NCI-H1436 treated with DMSO at 0.1 percent for 48 hours (cell line): ENCODE measurements around the gene CNTN6.

Experiments used
- DNase-seq: peaks from one replicate; lab custom pipeline; 2025; lab: John Stamatoyannopoulos, UW

CNTN6 gene

DNA sequence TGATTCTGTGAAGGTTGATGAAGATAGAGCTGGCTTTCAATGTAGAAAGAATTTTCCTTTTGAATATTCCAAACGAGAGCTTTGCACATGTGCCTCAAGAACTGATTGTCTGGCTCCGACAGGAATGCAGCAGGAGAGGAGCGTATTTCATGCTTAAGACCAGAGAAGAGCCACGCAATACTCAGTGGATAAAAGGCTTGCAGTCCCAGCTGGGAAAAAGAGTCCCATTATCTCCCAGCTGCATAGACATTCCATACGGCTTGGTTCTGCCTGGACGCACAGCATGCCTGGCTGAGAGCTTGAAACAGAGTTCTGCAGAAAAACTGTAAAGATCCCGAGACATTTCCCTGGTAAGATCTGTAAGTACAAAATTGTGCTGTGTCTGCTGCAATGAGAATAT lies at the start of gene CNTN6:
Gene CNTN6 (plus strand): TSS at position 254 of the 400 bp plus-strand sequence. CDS start 54,985 bp downstream, outside the sequence.
- no peak for DNase-seq

DNA sequence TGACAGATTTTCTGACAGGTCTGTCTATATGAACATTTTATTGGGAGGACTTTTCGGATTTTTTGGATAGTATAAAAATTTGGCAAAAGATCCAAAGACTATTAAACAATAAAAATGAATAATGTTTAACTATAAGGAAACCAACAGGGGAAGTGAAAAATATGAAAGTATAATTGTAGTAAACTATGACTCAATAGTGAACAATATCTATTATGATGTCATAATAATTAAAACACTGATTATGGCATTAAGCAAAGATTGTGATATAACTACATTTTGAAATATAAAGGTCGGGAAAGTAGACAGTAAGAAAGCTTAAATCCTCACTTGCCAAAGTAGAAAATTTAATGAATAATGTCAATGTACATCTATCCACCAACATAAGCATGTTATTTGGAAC lies 44.3 kb upstream of the CNTN6 start:
- no peak for DNase-seq

- no peak for DNase-seq
Measured at GRCh38 chr3:1055870-1056269, 37.0 kb upstream of the CNTN6 start.

GRCh38 chr3:1056744-1057143 lies 36.1 kb upstream of the CNTN6 start:
- DNase-seq, result no peak

- no peak for DNase-seq
Measured at GRCh38 chr3:1057436-1057835, 35.4 kb upstream of the CNTN6 start.

DNA sequence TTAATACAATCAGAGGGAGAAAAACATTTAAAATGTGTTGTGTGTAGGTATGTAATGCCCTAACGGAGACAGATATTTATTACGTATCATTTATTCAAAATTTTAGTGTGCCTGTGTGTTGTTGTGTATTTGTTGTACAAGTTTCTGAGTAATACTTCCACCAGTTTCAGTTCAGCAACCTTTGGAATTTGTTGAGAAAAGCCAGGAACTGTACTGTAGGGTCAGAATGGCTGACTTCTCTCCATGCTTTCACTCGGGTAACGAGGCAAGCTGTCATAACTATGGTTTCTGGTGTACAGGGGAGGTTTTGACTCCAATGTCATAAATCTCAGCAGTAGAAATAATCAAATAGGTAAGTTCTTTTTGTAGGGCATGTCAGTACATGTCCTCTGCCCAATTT lies 23.8 kb upstream of the CNTN6 start:
- DNase-seq, result no peak

DNA sequence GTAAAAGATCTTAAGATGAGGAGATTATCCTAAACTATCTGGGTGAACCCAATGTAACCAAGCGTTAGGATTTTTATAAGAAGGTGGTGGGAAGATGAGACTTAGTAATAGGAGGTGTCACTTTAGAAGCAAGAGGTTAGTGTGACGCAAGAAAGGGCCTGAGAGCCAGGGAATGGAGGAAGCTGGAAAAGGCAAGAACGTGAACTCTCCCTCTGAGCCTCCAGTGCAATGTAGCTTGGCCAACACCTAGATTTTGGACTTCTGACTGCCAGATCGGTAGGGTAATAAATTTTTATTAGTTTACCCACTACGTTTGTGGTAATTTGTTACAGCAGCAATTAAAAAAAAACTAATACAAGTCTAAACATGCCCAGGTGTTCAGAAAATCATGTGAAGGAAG lies 20.8 kb upstream of the CNTN6 start:
- DNase-seq, result no peak

DNA sequence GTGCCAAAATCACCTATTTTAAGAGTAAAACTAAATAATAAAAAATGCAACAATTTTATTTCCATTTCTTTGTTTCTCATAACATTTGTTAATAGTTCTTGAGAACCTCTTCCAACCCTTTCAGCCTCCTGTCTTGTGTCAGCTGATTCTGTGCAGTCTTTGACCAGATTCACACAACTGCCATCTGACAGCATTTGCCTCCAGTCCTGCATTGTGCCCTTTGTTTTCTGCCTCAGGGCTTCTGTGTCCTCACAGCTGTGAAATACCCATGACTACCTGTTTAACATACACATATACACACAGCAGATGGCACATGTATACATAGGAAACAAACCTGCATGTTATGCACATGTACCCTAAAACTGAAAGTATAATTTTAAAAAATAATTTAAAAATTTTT lies 13.2 kb upstream of the CNTN6 start:
- no peak for DNase-seq

DNA sequence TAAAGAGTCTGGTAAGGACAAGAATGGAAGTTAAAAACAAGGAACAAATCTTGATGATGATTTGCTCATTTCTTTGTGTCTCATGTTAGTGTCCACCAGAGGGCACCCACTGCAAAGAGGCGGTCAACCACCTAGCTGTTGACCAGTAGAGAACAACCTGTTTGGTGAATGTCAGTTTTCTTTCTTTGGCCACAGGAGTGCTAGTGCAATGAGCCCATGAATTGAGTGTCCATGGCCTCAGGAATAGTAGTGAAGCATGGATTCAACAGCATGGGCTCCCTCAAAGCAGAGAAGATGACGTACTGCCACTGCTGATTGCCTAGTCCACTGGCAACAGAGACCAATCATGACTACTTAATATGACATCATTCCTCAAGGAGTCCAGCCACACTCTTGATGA lies 10.7 kb upstream of the CNTN6 start:
- DNase-seq, result no peak

- no peak for DNase-seq
Measured at GRCh38 chr3:1087066-1087560, 5.7 kb upstream of the CNTN6 start.

- no peak for DNase-seq
Measured at GRCh38 chr3:1088503-1088902, 4.3 kb upstream of the CNTN6 start.

DNA sequence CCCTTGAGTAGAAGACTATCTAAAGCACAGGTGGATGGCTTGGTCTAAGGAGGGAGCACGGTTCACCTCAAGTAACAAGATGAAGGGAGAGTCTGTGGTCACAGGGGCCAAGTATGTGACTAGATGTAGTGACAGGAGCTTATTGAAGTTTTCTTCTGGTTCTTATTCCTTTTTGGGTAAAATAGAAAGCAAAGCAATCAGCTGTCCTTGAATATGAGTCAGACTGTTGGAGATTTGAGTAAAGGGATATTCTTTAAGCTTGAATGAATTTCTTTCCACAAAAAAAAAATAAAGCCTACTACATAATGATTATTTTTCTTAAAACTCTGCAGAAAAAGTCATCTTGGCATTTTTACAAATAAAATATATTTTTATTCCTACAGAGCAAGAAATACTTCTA lies 1.5 kb upstream of the CNTN6 start:
- no peak for DNase-seq

- DNase-seq, result no peak
Measured at GRCh38 chr3:1092061-1092460, 763 bp upstream of the CNTN6 start.

- no peak for DNase-seq
Measured at GRCh38 chr3:1093217-1093616, 393 bp downstream of the CNTN6 start.

- no peak for DNase-seq
Measured at GRCh38 chr3:1103525-1103924, 10.7 kb downstream of the CNTN6 start.

- no peak for DNase-seq
Measured at GRCh38 chr3:1117843-1118473, 25.1 kb downstream of the CNTN6 start.

DNA sequence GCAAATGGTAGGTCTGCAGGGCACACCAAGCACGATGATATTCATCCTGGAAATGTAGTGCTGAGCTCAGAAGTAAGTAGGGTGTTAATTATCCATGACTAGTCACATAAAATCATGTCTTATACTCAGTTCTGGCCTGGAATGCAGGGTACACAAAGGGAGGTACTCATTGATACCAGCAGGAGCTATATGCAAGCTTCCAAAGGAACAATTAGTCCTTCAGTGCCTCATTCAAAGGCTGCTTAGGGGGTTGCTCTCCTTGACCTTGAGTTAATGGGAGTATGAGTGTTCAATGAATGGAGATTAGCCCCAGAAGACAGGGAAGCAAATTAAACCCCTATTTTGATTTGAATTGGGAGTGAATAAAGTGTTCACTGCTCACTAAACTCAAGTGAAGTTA lies 38.3 kb downstream of the CNTN6 start:
- no peak for DNase-seq

- no peak for DNase-seq
Measured at GRCh38 chr3:1135194-1135593, 42.4 kb downstream of the CNTN6 start.

- DNase-seq, result no peak
Measured at GRCh38 chr3:1138036-1138435, 45.2 kb downstream of the CNTN6 start.

DNA sequence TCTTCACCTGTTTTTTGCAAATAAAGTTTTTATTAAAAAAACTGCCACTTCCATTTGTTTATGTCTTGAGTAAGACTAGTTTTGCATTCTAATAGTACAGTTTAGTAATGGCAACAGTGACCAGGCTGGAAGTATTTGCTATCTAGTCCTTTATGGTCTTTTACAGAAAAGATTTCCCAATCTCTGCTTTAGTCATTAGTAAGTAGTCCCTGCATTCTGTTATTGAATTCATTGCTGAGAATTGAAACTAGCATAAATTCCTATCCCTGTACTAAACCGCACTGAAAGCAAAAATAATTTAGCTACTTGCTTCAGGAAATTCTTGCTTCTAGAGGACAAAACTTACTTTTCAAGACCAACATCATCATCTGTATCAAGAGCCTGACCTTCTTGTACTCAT lies 46.2 kb downstream of the CNTN6 start:
- DNase-seq, result no peak

GRCh38 chr3:1147326-1147725 lies 54.5 kb downstream of the CNTN6 start:
- no peak for DNase-seq

DNA sequence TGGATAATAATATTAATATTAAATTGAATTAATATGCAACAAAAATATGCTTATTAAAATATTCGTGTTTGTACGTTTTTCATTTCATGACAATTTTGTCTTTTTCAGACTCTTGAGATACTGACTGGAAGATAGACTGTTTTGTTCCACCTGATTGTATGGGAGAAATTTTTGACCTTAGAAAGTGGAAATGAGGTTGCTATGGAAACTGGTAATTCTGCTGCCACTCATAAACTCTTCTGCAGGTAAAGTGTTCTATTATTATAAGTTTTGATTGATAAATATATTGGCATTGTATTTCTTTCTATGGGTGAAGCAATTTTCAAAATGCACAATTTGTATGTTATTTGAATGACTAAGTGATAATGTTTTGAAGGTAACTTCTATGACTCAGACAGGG lies 55.0 kb downstream of the CNTN6 start:
- DNase-seq, result no peak

DNA sequence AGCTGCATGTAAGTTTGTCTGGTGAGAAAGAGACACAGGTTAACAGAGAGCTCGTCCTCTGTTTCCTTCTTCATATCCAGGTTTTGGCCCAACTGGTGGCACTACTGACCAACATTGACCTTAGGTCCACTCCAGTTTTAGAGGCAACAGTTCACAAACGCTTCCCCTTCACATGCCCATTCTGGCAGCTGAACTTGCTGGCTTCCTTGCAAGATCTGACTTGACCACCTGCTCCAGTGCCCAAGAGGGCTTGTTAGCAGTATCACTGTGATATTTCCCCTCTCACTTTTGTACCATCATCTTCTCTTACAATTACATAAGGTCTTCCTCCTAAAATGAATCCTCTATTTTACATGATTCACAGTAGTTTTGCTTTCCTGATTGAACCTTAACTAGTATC lies 71.3 kb downstream of the CNTN6 start:
- no peak for DNase-seq

GRCh38 chr3:1171320-1171719 lies 78.5 kb downstream of the CNTN6 start:
- no peak for DNase-seq

GRCh38 chr3:1172644-1173043 lies 79.8 kb downstream of the CNTN6 start:
- no peak for DNase-seq
